ENCODE data around the gene CNFN.
"Not testable (repeated sequence)": the region's sequence is repeated elsewhere in the genome, so short reads cannot be mapped to it uniquely, and the experiment has no call there.

The CNFN gene

GRCh38 chr19:42345191-42345812 lies 44.8 kb downstream of the CNFN start:
- DNase-seq, result no peak

- no peak for DNase-seq
Observed at GRCh38 chr19:42344336-42344893, 45.7 kb downstream of the CNFN start.

GRCh38 chr19:42343344-42344110 lies 46.6 kb downstream of the CNFN start:
- DNase-seq, result no peak

- not testable (repeated sequence) for DNase-seq
Observed at GRCh38 chr19:42339922-42340321, 50.2 kb downstream of the CNFN start.

- not testable (repeated sequence) for DNase-seq
Observed at GRCh38 chr19:42339126-42339860, 50.8 kb downstream of the CNFN start.
